GM12872 (cell line): ENCODE data around the gene PRX.

Experiments
- CTCF ChIP-seq: IDR thresholded peaks from 3 replicates; pipeline ENCODE4 v1.5.1; 2011; ENCODE audit warnings: low read depth, mild to moderate bottlenecking, low read length, moderate library complexity; ENCODE audit not compliant: insufficient read depth

The PRX gene

DNA sequence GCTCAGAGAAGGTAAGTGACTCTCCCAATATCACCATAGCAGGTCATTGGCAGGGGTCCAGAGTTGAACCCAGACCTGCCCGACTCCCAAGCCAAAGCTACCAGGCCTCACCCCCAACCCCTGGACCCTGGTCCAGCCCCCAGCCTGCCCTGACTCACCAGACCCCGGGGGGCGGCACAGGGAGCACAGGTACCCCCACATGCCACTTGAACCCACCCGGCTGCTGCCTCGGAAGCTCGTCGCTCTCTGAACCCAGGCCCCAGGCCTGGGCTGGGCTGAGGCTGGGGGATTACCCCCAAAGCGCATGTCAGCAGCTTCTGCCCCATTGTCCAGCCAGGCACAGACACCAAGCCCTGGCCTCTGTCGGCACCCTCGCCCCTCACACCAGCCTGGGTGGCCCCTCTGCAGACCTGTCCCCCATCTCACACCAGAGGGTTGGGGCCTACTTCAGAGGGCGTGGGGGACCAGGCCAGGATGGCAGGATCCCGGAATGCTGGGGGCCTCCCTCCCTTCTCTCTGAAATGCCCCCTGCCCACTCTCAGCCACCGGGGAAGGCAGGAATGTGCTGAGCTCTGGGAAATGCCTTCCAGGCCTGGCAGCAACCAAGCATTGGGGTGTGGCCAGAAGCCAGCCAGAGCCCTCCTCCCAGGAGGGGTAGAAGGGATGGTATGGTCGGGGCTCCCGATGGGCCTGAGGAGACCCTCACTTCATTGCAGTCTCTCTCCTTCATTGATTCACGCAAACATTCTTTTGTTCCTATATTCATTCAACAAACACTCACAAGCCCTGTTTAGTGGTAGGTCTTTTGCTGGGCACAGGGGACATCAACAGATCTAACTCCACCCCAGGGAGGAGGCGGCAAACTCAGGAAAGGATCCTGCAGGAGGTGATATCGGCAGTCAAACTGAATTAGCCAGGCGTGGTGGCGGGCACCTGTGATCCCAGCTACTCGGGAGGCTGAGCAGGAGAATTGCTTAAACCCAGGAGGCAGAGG, 1.7 kb upstream of the PRX start:
- no peak for TF ChIP-seq CTCF

DNA sequence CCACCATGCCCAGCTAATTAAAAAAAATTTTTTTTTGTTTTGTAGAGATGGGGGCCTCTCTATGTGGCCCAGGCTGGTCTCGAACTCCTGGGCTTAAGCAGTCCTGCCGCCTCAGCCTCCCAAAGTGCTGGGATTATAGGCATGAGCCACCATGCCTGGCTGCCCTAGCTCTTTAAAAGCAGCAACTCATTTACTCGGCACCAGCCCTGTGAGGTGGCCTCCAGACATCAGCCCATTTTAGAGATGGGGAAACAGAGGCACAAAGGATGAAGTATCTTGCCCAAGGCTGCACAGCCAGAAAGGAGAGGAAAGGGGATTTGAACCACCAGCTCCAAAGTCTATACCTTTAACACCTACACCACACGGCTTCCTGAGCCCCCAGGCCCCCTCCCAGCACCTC, 312 bp downstream of the PRX start:
- TF ChIP-seq CTCF = no peak

DNA sequence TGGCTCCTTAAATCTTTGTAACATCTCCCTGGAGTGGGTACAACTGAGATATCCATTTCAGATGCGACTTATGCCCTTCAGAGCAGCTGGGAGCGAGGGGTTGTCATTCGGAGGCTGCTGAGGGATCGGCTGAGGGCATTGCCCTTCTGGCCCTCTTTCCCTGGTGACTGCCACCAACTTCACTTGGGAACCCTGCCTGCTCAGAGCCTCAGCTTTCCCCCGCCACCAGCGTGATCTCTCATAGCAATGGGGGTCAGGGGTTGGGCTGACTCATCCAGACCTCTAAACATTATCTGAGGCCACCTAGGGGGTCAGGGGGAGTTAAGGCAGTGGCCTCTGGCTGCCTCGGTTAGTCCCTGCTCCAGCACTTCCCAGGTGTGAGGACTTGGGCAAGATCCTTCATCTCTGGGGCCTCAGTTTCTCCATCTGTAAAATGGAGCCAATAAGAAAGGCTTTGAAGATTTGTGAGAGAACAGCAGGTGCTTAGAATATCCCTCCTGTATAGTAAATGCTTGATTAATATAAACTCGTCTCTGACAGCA, 1.1 kb downstream of the PRX start:
- no peak for TF ChIP-seq CTCF

DNA sequence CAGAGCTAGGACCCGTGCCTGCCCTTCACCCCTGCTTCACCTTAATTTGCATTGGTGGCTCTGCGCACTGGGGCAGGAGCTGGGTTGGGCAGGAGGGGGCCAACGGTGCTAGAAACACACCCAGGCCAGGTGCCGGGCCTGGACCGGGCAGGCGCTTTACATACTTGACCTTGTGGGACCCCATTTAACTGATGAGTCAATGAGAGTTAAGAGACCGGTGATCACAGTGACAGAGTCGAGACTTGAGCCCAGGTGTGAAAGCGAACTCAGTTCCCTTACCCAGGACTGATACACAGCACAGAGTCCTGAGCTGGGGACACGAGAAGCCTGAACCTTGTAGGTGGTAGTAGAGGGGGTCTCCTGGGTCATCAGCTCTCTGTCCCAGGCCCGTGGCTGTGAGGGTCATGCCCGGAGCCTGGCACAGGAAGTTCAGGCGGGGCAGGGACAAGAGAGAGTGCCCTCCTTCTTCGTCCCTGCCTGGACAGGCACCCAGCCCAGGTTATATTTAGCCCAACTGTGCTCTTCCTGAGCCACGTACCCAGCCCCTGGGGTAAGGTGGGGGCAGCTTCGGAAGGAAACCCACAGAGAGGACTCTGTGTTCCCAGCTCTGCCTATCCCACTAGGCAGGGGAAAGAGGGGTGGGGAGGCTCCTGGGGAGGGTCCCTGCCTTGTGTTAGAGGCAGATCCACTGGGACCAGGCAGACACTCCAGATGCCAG, 1.9 kb downstream of the PRX start:
- no peak for TF ChIP-seq CTCF

GRCh38 chr19:40410030-40410389, 3.2 kb downstream of the PRX start:
- TF ChIP-seq CTCF = no peak

- no peak for TF ChIP-seq CTCF
These were observed 5.2 kb downstream of the PRX start for GRCh38 chr19:40407714-40408597.
